ENCODE results near the gene EIF1AY.
"Not testable (repeated sequence)": the region's sequence is repeated elsewhere in the genome, so short reads cannot be mapped to it uniquely, and the experiment has no call there.

EIF1AY gene

DNA sequence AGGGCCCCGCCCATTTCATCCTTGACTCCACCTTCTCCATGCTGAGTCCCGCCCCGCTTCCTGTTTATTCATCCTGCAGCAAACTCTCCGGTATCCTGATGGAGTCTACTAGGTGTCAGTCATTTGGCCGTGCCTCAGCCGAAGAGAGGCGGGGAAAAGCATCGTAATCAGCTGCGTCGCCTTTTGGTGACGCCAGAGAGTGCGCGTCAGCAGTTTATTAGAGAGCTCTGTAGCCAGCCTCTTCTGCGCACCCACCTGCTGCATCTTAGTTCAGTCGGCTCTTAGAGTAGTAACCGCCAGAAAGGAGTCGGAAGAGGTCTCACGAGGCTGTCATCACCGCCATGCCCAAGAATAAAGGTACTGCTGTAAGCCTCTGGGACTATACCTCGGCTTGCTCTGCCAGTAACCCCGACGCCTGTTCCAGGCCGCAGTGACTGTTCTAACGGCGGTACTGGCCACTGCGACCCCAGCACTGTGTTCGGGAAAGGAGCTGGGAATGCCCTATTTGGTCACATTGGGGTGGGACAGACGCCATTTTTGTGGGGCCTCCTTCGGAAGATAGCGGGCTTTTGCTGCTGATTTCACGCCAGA, at the start of gene EIF1AY:
EIF1AY (plus strand) TSS at position 246 of the 591 bp plus-strand sequence; CDS start at position 342, 96 bp downstream.
- Histone ChIP-seq H3K27me3 (ENCODE audit: control insufficient read depth in 1 of 2, insufficient read depth in 2 of 2, low read length in 2 of 2) (no peaks in the 10 kb centered on the region), H3K36me3 (ENCODE audit: control insufficient read depth in 2 of 2, insufficient read depth in 2 of 2, low read length in 2 of 2) (no peaks in the 10 kb centered on the region), H3K9me3 (ENCODE audit: control insufficient read depth in 2 of 2, low read length in 2 of 2) (no peaks in the 10 kb centered on the region), H3K4me1 (ENCODE audit: control insufficient read depth, insufficient read depth, low read length) (no peaks in the 10 kb centered on the region), H3K4me3 (ENCODE audit: low read length in 2 of 2) (peak within 1 kb of the TSS in 1 of 2 donors; percentile 50), H3K27ac (ENCODE audit: low read length) (no peak within 1 kb of the TSS), H3K9ac (ENCODE audit: low read length in 2 of 2) (peak within 1 kb of the TSS in 1 of 2 donors; percentile 82)

- no peak overlapping the region for H3K4me3 ChIP-seq (ENCODE audit: low read length in 2 of 2)
- no peak overlapping the region for H3K27ac ChIP-seq (ENCODE audit: low read length)
- no peaks in the 10 kb centered on the region for H3K36me3 ChIP-seq (ENCODE audit: control insufficient read depth in 2 of 2, insufficient read depth in 2 of 2, low read length in 2 of 2)
- H3K9me3 ChIP-seq (ENCODE audit: control insufficient read depth in 2 of 2, low read length in 2 of 2): no peaks in the 10 kb centered on the region
- H3K4me1 ChIP-seq (ENCODE audit: control insufficient read depth, insufficient read depth, low read length): no peaks in the 10 kb centered on the region
- no peaks in the 10 kb centered on the region for H3K27me3 ChIP-seq (ENCODE audit: control insufficient read depth in 1 of 2, insufficient read depth in 2 of 2, low read length in 2 of 2)
- no peak overlapping the region for H3K9ac ChIP-seq (ENCODE audit: low read length in 2 of 2)
Observed at GRCh38 chrY:20528435-20528834, 47.1 kb upstream of the EIF1AY start.

GRCh38 chrY:20538186-20538585, 37.4 kb upstream of the EIF1AY start:
- Histone ChIP-seq H3K9me3 (ENCODE audit: control insufficient read depth in 2 of 2, low read length in 2 of 2) (no peaks in the 10 kb centered on the region), H3K27me3 (ENCODE audit: control insufficient read depth in 1 of 2, insufficient read depth in 2 of 2, low read length in 2 of 2) (no peaks in the 10 kb centered on the region), H3K4me1 (ENCODE audit: control insufficient read depth, insufficient read depth, low read length) (no peaks in the 10 kb centered on the region)

GRCh38 chrY:20538933-20539332, 36.6 kb upstream of the EIF1AY start:
- Histone ChIP-seq H3K27ac (ENCODE audit: low read length) (no peak overlapping the region), H3K9me3 (ENCODE audit: control insufficient read depth in 2 of 2, low read length in 2 of 2) (no peaks in the 10 kb centered on the region), H3K27me3 (ENCODE audit: control insufficient read depth in 1 of 2, insufficient read depth in 2 of 2, low read length in 2 of 2) (no peaks in the 10 kb centered on the region), H3K4me1 (ENCODE audit: control insufficient read depth, insufficient read depth, low read length) (no peaks in the 10 kb centered on the region), H3K9ac (ENCODE audit: low read length in 2 of 2) (no peak overlapping the region), H3K4me3 (ENCODE audit: low read length in 2 of 2) (no peak overlapping the region), H3K36me3 (ENCODE audit: control insufficient read depth in 2 of 2, insufficient read depth in 2 of 2, low read length in 2 of 2) (no peaks in the 10 kb centered on the region)

More at GRCh38 chrY:20538186-20538585, 37.4 kb upstream of the EIF1AY start:
- Histone ChIP-seq H3K36me3 (ENCODE audit: control insufficient read depth in 2 of 2, insufficient read depth in 2 of 2, low read length in 2 of 2) (no peaks in the 10 kb centered on the region), H3K4me3 (ENCODE audit: low read length in 2 of 2) (no peak overlapping the region), H3K9ac (ENCODE audit: low read length in 2 of 2) (no peak overlapping the region), H3K27ac (ENCODE audit: low read length) (no peak overlapping the region)

DNA sequence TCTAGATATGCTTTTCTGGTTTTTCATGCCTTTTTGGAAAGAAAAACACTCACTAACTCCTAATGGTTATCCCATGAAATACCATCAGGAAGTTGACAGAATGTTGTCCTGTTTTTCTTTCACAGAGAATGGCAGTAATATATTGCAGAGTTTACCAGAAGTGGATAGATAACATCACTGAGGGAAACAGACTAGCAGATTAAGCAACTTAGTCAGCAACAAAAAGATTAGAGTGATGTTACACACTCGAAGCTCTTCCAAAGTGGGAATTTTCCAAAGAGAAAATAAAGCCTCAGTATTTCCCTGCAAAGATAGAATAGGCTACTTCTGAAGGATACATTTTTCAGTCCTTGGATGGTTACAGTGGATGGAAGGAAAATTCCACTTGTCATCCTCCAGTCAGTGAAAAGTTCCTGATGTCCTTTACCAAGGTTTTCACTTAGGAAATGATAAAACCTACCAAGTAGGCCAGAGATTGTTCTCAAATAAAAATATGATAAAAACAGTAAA, 31.1 kb upstream of the EIF1AY start:
- H3K9me3 ChIP-seq (ENCODE audit: control insufficient read depth in 2 of 2, low read length in 2 of 2): no peaks in the 10 kb centered on the region
- H3K36me3 ChIP-seq (ENCODE audit: control insufficient read depth in 2 of 2, insufficient read depth in 2 of 2, low read length in 2 of 2): no peaks in the 10 kb centered on the region
- no peak overlapping the region for H3K9ac ChIP-seq (ENCODE audit: low read length in 2 of 2)
- H3K4me3 ChIP-seq (ENCODE audit: low read length in 2 of 2): no peak overlapping the region
- H3K27me3 ChIP-seq (ENCODE audit: control insufficient read depth in 1 of 2, insufficient read depth in 2 of 2, low read length in 2 of 2): no peaks in the 10 kb centered on the region
- H3K4me1 ChIP-seq (ENCODE audit: control insufficient read depth, insufficient read depth, low read length): no peaks in the 10 kb centered on the region
- H3K27ac ChIP-seq (ENCODE audit: low read length): no peak overlapping the region

GRCh38 chrY:20546071-20546470, 29.5 kb upstream of the EIF1AY start:
- Histone ChIP-seq H3K9me3 (ENCODE audit: control insufficient read depth in 2 of 2, low read length in 2 of 2) (no peaks in the 10 kb centered on the region), H3K36me3 (ENCODE audit: control insufficient read depth in 2 of 2, insufficient read depth in 2 of 2, low read length in 2 of 2) (no peaks in the 10 kb centered on the region), H3K4me1 (ENCODE audit: control insufficient read depth, insufficient read depth, low read length) (no peaks in the 10 kb centered on the region), H3K4me3 (ENCODE audit: low read length in 2 of 2) (no peak overlapping the region), H3K9ac (ENCODE audit: low read length in 2 of 2) (no peak overlapping the region), H3K27ac (ENCODE audit: low read length) (no peak overlapping the region), H3K27me3 (ENCODE audit: control insufficient read depth in 1 of 2, insufficient read depth in 2 of 2, low read length in 2 of 2) (no peaks in the 10 kb centered on the region)

- H3K9me3 ChIP-seq (ENCODE audit: control insufficient read depth in 2 of 2, low read length in 2 of 2): no peaks in the 10 kb centered on the region
- H3K4me1 ChIP-seq (ENCODE audit: control insufficient read depth, insufficient read depth, low read length): no peaks in the 10 kb centered on the region
- no peaks in the 10 kb centered on the region for H3K36me3 ChIP-seq (ENCODE audit: control insufficient read depth in 2 of 2, insufficient read depth in 2 of 2, low read length in 2 of 2)
- no peaks in the 10 kb centered on the region for H3K27me3 ChIP-seq (ENCODE audit: control insufficient read depth in 1 of 2, insufficient read depth in 2 of 2, low read length in 2 of 2)
- H3K27ac ChIP-seq (ENCODE audit: low read length): no peak overlapping the region
- H3K9ac ChIP-seq (ENCODE audit: low read length in 2 of 2): no peak overlapping the region
- no peak overlapping the region for H3K4me3 ChIP-seq (ENCODE audit: low read length in 2 of 2)
Observed at GRCh38 chrY:20549289-20549688, 26.3 kb upstream of the EIF1AY start.

- H3K4me1 ChIP-seq (ENCODE audit: control insufficient read depth, insufficient read depth, low read length): no peaks in the 10 kb centered on the region
- H3K4me3 ChIP-seq (ENCODE audit: low read length in 2 of 2): no peak overlapping the region
- H3K9me3 ChIP-seq (ENCODE audit: control insufficient read depth in 2 of 2, low read length in 2 of 2): no peaks in the 10 kb centered on the region
- H3K27me3 ChIP-seq (ENCODE audit: control insufficient read depth in 1 of 2, insufficient read depth in 2 of 2, low read length in 2 of 2): no peaks in the 10 kb centered on the region
- no peak overlapping the region for H3K9ac ChIP-seq (ENCODE audit: low read length in 2 of 2)
- no peak overlapping the region for H3K27ac ChIP-seq (ENCODE audit: low read length)
- H3K36me3 ChIP-seq (ENCODE audit: control insufficient read depth in 2 of 2, insufficient read depth in 2 of 2, low read length in 2 of 2): no peaks in the 10 kb centered on the region
Observed at GRCh38 chrY:20551840-20552239, 23.7 kb upstream of the EIF1AY start.

GRCh38 chrY:20552764-20553323, 22.7 kb upstream of the EIF1AY start:
- H3K36me3 ChIP-seq (ENCODE audit: control insufficient read depth in 2 of 2, insufficient read depth in 2 of 2, low read length in 2 of 2); H3K9me3 ChIP-seq (ENCODE audit: control insufficient read depth in 2 of 2, low read length in 2 of 2); H3K4me1 ChIP-seq (ENCODE audit: control insufficient read depth, insufficient read depth, low read length); H3K4me3 ChIP-seq (ENCODE audit: low read length in 2 of 2); H3K27ac ChIP-seq (ENCODE audit: low read length); H3K9ac ChIP-seq (ENCODE audit: low read length in 2 of 2); H3K27me3 ChIP-seq (ENCODE audit: control insufficient read depth in 1 of 2, insufficient read depth in 2 of 2, low read length in 2 of 2): not testable (repeated sequence)

GRCh38 chrY:20555820-20556219, 19.8 kb upstream of the EIF1AY start:
- Histone ChIP-seq H3K4me1 (ENCODE audit: control insufficient read depth, insufficient read depth, low read length) (no peaks in the 10 kb centered on the region), H3K36me3 (ENCODE audit: control insufficient read depth in 2 of 2, insufficient read depth in 2 of 2, low read length in 2 of 2) (no peaks in the 10 kb centered on the region), H3K9me3 (ENCODE audit: control insufficient read depth in 2 of 2, low read length in 2 of 2) (no peaks in the 10 kb centered on the region), H3K4me3 (ENCODE audit: low read length in 2 of 2) (no peak overlapping the region), H3K27ac (ENCODE audit: low read length) (no peak overlapping the region), H3K9ac (ENCODE audit: low read length in 2 of 2) (no peak overlapping the region), H3K27me3 (ENCODE audit: control insufficient read depth in 1 of 2, insufficient read depth in 2 of 2, low read length in 2 of 2) (no peaks in the 10 kb centered on the region)

- Histone ChIP-seq H3K4me1 (ENCODE audit: control insufficient read depth, insufficient read depth, low read length) (no peaks in the 10 kb centered on the region), H3K9ac (ENCODE audit: low read length in 2 of 2) (no peak overlapping the region), H3K27ac (ENCODE audit: low read length) (no peak overlapping the region), H3K9me3 (ENCODE audit: control insufficient read depth in 2 of 2, low read length in 2 of 2) (no peaks in the 10 kb centered on the region), H3K36me3 (ENCODE audit: control insufficient read depth in 2 of 2, insufficient read depth in 2 of 2, low read length in 2 of 2) (no peaks in the 10 kb centered on the region), H3K4me3 (ENCODE audit: low read length in 2 of 2) (no peak overlapping the region), H3K27me3 (ENCODE audit: control insufficient read depth in 1 of 2, insufficient read depth in 2 of 2, low read length in 2 of 2) (no peaks in the 10 kb centered on the region)
Observed at GRCh38 chrY:20558677-20559076, 16.9 kb upstream of the EIF1AY start.

Measured in stomach smooth muscle (tissue), 2 donors.